Measurements from ENCODE around the gene IFT88.

The IFT88 gene

GRCh38 chr13:20713751-20714150 lies 146.8 kb downstream of the IFT88 start:
- no peak for TF ChIP-seq CTCF (conservative IDR thresholded peaks at IDR 0.05)
- TF ChIP-seq ZFX (IDR thresholded peaks at IDR 0.05), result no peak
- no peak overlapping the region for H3K27ac ChIP-seq

GRCh38 chr13:20714161-20714560 lies 147.2 kb downstream of the IFT88 start:
- no peak overlapping the region for H3K27ac ChIP-seq
- TF ChIP-seq CTCF (conservative IDR thresholded peaks at IDR 0.05) (no peak), ZFX (IDR thresholded peaks at IDR 0.05) (no peak)

- TF ChIP-seq CTCF (conservative IDR thresholded peaks at IDR 0.05) (no peak), ZFX (IDR thresholded peaks at IDR 0.05) (no peak)
Measured at GRCh38 chr13:20714563-20715329, 147.8 kb downstream of the IFT88 start.

GRCh38 chr13:20715330-20715712 lies 148.4 kb downstream of the IFT88 start:
- TF ChIP-seq ZFX (IDR thresholded peaks at IDR 0.05), result no peak
- TF ChIP-seq CTCF (conservative IDR thresholded peaks at IDR 0.05), result no peak
- H3K27ac ChIP-seq, result no peak overlapping the region

More at GRCh38 chr13:20714563-20715329, 147.8 kb downstream of the IFT88 start:
- no peak overlapping the region for H3K27ac ChIP-seq

- TF ChIP-seq ZFX (IDR thresholded peaks at IDR 0.05), result no peak
- no peak for TF ChIP-seq CTCF (conservative IDR thresholded peaks at IDR 0.05)
- H3K27ac ChIP-seq, result no peak overlapping the region
Measured at GRCh38 chr13:20716951-20717350, 150.0 kb downstream of the IFT88 start.

- H3K27ac ChIP-seq, result no peak overlapping the region
- TF ChIP-seq ZFX (IDR thresholded peaks at IDR 0.05) (no peak), CTCF (conservative IDR thresholded peaks at IDR 0.05) (no peak)
Measured at GRCh38 chr13:20717581-20718542, 150.9 kb downstream of the IFT88 start.

All from C4-2B (cell line).